H1 (cell line): ENCODE data around the gene MAML3. TPM values are rescaled to one million over a fixed set of nuclear protein-coding genes. Genes with fewer than 3 reads are reported as not detected.

Source experiments
- CBX8 ChIP-seq: fragments of 300-800, 300-1000 bp; sonication (generic); IDR thresholded peaks from 2 replicates; pipeline ENCODE4 v1.7.1; 2016; ENCODE audit warnings: low read depth, low read length, borderline replicate concordance
- CHD7 ChIP-seq: fragments of 300-600 bp; sonication (generic); IDR thresholded peaks from 2 replicates; pipeline ENCODE4 v1.7.1; 2012; ENCODE audit warnings: low read length, moderate library complexity, mild to moderate bottlenecking, inconsistent platforms; ENCODE audit not compliant: insufficient replicate concordance
- EZH2 ChIP-seq: fragments of 200-600 bp; sonication (generic); IDR thresholded peaks from 2 replicates; pipeline ENCODE4 v1.7.1; 2012; ENCODE audit warnings: low read depth, mild to moderate bottlenecking, moderate library complexity, low read length, inconsistent platforms; ENCODE audit not compliant: severe bottlenecking
- HDAC2 ChIP-seq, 2 experiments: fragments of 300-600 bp in 1 of 2; sonication (generic) in 1 of 2; IDR thresholded peaks; 2 replicates each; pipeline ENCODE4 v1.6.1; 2011 to 2012; ENCODE audit warnings: low read depth in 2 of 2, low read length in 2 of 2, mild to moderate bottlenecking in 2 of 2, moderate library complexity in 2 of 2, borderline replicate concordance in 1 of 2, inconsistent platforms in 1 of 2
- NRF1 ChIP-seq: IDR thresholded peaks from 2 replicates; pipeline ENCODE4 v1.6.1; 2011; ENCODE audit warnings: mild to moderate bottlenecking, low read depth, low read length, improper control_type of control experiment
- PHF8 ChIP-seq: fragments of 200-600 bp; sonication (generic); conservative IDR thresholded peaks from 2 replicates; pipeline ENCODE4 v1.7.1; 2012; ENCODE audit warnings: low read depth, mild to moderate bottlenecking, inconsistent platforms, low read length, moderate library complexity
- SRF ChIP-seq: IDR thresholded peaks from 2 replicates; pipeline ENCODE4 v1.6.1; 2011; ENCODE audit warnings: mild to moderate bottlenecking, low read depth, low read length, moderate library complexity
- TAF7 ChIP-seq: optimal IDR thresholded peaks from 2 replicates; pipeline ENCODE3; 2011; ENCODE audit warnings: low read depth, mild to moderate bottlenecking, inconsistent platforms, low read length, moderate library complexity, borderline replicate concordance
- TBP ChIP-seq: IDR thresholded peaks from 2 replicates; pipeline ENCODE4 v1.6.1; 2011; ENCODE audit warnings: low read depth, low read length, improper control_type of control experiment
- TCF12 ChIP-seq: IDR thresholded peaks from 2 replicates; pipeline ENCODE4 v1.6.1; 2011; ENCODE audit warnings: low read depth, mild to moderate bottlenecking, low read length
- USF2 ChIP-seq: IDR thresholded peaks from 2 replicates; pipeline ENCODE4 v1.6.1; 2011; ENCODE audit warnings: low read length, improper control_type of control experiment
- polyA plus RNA-seq, 7 experiments: library from polyadenylated mRNA; depleted of rRNA in 3 of 7; stranded (reverse) in 5 of 7; unstranded in 2 of 7; fragments of >200 nt in 5 of 7; fragments of 200-250 nt in 2 of 7; gene quantifications; 1 replicate in 5 of 7; 2 replicates in 1 of 7; 4 replicates in 1 of 7; pipeline versions ENCODE4 v1.2.1 to v1.2.3, GENCODE V29; 2011 to 2013; ENCODE audit warnings: missing spikeins in 2 of 7, mixed read lengths in 2 of 7
- total RNA-seq: library from RNA; stranded (reverse); fragmentation: NEBNext Ultra II Directional; extraction: Animal tissue kit (Norgen Biotek cat#: 25700); gene quantifications from 2 replicates; pipeline ENCODE4 v1.2.1, GENCODE V29; 2021

Gene MAML3
- total and polyA plus RNA-seq, 2 of the 8 experiments (the other 6 are each of a cell fraction or from before 2014, with no cell fraction given): 2.1 to 5.7 TPM

GRCh38 chr4:140187316-140187695 is 33.3 kb upstream of the MAML3 start (continued):
- TF ChIP-seq CHD7 (no peak), CBX8 (no peak), TAF7 (no peak), SRF (no peak), TCF12 (no peak), HDAC2 (IDR thresholded peaks at IDR 0.05; ENCODE audit: borderline replicate concordance in 1 of 2, low read depth in 2 of 2, low read length in 2 of 2) (no peak), TBP (no peak), PHF8 (no peak), NRF1 (no peak), USF2 (no peak), EZH2 (no peak)
